ENCODE data around the gene DECR2.
"Not testable (repeated sequence)": the region's sequence is repeated elsewhere in the genome, so short reads cannot be mapped to it uniquely, and the experiment has no call there.

Gene DECR2

GRCh38 chr16:400061-400591 lies 1.6 kb upstream of the DECR2 start:
- no peak for ATAC-seq
- DNase-seq: no peak

- ATAC-seq (no peak), DNase-seq (no peak)
Measured at GRCh38 chr16:404971-405486, 3.3 kb downstream of the DECR2 start.

DNA sequence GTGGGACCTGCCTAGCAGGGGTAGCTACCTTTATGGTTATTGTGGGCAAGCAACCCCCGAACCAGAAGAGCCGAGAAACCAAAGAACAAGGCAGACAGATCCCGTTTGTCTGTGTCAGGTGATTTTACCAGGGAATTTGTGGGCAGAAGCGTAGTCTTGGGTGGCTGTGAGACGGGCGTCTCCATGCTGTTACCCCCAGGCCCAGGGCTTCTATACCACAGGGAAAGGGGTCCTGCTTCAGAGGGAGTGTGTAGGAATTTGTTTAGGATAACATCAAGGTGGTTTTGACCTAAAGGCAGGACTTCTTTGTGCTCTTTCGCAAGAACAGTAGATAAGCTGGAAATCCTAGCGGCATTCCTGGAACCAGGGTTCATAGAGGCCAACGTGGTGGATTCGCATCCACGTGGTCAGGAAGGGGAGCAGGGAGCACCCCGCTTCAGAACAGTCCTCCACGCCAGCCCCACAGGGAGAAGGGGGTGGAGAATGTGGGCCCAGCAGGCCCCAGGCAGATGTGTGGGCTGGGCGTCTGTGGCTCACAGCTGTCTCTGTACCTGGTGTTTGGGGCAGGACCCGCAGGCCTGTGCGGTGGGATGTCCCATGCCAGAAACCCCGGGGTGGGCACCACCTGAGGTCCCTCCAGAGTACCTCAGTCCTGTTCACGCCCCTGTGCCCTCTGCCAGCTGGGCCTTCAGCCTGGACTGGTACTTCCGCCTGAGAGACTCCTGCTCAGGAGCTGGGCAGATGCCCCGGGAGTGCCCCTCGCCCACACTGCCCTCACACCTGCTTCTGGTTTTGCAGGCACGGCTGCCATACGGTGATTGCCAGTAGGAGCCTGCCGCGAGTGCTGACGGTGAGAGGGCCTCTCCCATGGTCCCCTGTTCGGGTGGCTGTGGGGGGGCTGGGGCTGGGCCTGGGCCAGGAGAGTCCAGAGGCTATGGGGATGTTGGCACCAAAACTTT lies 4.1 kb downstream of the DECR2 start:
- ATAC-seq: no peak
- no peak for DNase-seq

GRCh38 chr16:407253-407652 lies 5.6 kb downstream of the DECR2 start:
- DNase-seq (no peak), ATAC-seq (no peak)

DNA sequence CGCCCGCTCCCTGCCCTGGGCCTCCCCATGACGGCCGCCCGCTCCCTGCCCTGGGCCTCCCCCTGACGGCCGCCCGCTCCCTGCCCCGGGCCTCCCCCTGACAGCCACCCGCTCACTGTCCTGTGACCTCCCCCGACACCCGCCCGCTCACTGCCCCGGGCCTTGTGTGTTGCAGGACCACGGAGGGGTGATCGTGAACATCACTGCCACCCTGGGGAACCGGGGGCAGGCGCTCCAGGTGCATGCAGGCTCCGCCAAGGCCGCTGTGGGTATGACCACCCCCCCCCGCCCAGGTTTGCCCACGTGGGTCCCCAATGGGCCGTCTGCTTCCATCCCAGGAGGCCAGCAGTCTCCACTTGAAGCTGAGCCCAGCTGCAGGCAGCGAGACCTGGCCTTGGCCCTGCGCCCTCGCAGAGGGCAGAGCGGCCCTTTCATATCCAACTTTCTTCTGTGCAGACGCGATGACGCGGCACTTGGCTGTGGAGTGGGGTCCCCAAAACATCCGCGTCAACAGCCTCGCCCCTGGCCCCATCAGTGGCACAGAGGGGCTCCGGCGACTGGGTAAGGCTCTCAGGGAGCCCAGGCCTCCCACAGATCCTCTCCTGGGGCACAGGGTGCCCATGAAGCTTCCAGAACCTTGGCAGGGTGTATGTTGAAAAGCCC lies 9.0 kb downstream of the DECR2 start:
- ATAC-seq: no peak
- DNase-seq: no peak

DNA sequence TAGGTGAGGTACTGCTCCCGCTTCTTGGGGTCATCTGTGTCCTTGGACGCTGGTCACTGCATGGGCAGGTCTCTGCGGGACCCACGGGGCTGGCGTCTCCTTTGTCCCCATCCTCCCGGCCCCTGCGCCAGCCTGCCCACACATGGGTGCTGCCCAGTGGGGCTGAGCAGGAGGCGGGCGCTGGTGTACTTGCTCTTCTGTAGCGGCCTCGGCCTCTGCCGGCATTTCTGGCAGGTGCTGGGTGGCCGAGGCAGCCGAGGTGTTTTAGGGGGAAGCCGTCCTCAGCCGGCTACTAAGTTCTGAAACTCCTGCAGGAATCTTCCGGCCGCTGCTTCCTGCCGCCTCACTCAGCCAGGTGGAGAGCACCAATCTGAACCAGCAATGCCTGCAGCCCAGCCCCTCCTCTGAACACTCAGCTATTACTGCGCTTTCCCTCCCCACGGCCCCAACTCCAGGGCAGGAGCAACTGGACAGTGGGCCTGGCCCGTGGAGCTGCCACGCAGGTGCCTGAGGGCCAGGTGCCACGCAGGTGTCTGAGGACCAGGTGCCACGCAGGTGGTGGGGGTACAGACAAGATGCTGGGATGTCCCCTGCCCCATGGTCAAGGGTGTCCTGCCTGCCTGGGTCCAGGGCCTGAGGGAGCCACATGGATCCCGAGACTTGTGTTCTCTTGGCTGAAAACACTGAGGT lies 10.0 kb downstream of the DECR2 start:
- DNase-seq (no peak), ATAC-seq (no peak)

DNA sequence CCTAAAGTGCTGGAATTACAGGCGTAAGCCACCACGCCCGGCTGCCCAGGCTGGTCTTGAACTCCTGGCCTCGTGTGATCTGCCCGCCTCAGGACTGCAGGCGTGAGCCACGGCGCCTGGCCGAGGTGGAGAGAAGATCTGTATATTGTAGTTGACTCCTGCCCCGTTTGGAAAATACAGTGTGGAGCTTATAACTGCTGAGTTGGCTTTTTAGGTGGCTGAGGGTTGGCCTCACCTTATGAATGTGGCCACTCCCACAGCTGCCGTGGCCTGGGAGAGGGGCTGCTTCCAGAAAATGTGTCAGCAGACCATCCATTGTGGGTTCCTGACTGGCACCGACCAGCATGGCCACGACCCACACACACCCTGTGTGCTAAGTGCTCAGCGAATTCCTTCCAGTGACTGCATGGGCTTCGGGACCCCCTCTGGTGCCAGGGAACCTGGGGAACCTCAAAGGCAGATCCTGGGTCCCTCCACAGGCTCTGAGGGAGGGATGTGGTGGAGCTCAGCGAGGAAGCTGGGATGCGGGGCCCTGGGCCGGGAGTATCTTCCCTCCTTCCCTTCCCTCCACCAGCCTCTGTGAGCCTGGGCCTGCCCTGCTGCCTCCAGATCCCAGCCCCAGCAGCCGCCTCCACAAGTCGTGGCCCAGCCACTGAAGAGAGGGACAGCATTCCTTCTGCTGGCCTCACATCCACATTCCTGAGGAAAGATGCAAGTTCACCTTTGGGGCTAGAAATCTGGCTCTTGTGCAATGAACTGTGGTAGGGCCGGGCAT lies 12.9 kb downstream of the DECR2 start:
- no peak for ATAC-seq

GRCh38 chr16:415170-415498 lies 13.4 kb downstream of the DECR2 start:
- DNase-seq, ATAC-seq: not testable (repeated sequence)

More for the DNA sequence above, 12.9 kb downstream of the DECR2 start:
- DNase-seq: no peak

- not testable (repeated sequence) for ATAC-seq, DNase-seq
Measured at GRCh38 chr16:422179-422578, 20.5 kb downstream of the DECR2 start.

DNA sequence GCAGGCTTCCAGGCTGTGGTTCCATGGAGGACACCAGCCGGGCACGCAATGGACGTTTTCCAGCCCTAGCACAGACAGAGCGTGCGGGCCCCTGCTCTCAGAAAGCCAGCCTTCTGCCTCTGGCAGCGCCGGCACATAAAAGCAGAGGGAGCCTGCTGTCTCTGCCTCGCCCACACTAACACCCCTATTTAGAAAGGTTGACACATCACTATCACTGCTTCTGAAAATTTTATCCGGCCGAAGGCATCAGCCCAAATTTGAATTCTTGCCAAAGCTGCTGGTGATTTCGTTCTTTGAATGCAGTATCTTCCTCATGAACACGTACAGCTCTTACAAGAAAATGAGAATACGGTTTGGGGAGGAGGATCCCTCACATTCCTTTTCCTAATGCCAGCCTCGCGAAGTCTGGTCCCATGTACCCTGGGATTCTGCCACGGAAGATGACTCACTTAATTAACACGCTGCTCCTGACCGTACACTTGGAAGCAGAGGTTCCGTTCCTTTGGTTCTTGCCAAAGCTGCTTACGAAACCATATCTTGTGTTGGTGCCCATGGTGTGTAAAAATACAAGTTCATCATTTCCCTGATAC lies 22.4 kb downstream of the DECR2 start:
- DNase-seq (no peak), ATAC-seq (no peak)

- ATAC-seq: no peak
Measured at GRCh38 chr16:424623-425081, 23.0 kb downstream of the DECR2 start.

DNA sequence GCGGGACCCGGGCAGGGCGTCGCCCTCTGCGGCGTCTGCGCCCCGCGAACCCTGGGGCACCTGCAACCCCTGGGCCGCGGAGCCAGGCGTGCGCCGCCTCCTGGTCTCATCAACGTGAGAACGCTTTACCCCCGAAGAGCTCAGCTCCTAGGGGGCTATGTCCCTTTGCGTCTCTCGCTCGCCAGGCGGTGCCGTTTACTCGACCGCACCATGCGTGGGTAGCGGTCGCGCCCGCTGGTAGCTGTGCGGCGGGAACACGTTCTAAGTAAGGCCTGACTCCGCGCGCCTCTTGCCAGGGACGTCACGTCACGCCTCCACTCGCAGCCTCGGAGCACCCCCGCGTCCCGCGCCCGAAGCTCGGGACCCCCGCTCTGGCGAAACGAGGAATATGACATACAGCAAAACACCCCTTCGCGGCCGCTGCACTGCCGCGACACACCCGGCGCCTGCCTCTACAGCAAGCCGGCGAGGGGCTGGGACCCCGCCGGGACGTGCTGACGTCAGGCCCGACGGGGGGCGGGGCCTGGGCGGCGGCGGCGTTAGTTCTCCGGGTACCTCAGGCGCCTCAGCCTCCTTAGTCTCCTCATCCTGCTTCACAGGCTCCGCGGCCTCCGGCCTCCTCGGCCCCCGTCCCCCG lies 23.5 kb downstream of the DECR2 start, which contains the start of gene RAB11FIP3:
RAB11FIP3 (plus strand) TSS at position 568 of the 637 bp plus-strand sequence. CDS start 358 bp downstream, outside the sequence.
- peak; percentile 94 for ATAC-seq

More at GRCh38 chr16:424623-425081, 23.0 kb downstream of the DECR2 start:
- no peak for DNase-seq

GRCh38 chr16:425740-426114 lies 24.0 kb downstream of the DECR2 start:
- ATAC-seq: peak; percentile 68
- peak; percentile 58 for DNase-seq

More for the DNA sequence above, 23.5 kb downstream of the DECR2 start, which contains the start of gene RAB11FIP3:
- DNase-seq: peak; percentile 89

- ATAC-seq (no peak), DNase-seq (peak; percentile 24)
Measured at GRCh38 chr16:426115-426905, 24.6 kb downstream of the DECR2 start.

DNA sequence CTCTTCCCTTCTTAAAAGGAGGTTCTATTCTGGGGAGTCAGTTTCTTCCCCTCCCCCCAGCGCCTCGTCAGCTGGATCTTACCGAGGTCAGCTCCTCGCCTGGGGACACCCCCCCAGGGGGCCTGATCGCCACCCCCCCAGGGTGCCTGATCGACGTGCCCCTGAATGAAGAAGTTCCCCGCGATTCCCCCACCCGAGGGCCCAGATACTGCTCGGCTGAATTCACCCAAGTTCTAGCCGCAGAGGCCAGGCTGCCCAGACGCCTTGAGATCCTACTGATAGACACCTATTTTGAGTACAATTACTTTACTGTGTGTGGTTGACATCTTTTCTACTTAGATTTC lies 25.2 kb downstream of the DECR2 start:
- ATAC-seq (no peak), DNase-seq (no peak)

GRCh38 chr16:427250-427649 lies 25.6 kb downstream of the DECR2 start:
- DNase-seq: no peak
- ATAC-seq: no peak

GRCh38 chr16:430904-431303 lies 29.2 kb downstream of the DECR2 start:
- ATAC-seq: no peak
- no peak for DNase-seq

GRCh38 chr16:440627-441026 lies 38.9 kb downstream of the DECR2 start:
- ATAC-seq: no peak
- DNase-seq: no peak

DNA sequence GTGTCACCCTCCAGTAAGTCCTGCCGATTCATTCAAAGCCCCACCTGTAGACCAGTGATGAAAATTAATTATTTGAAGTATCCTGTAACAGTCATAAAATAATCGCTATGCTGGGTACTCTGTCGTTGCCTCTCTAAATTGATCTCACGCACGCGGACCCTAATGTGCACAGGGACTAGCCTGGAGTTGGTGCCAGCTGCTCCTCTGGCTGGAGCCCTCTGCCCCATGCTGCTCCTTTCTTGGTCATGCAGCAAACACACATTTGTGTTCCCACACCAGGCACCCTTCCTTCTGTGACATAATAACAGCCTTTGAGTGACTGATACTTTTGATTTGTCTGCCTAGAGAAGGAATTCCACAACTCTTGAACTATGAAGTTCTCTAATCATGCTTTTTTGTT lies 39.8 kb downstream of the DECR2 start:
- ATAC-seq (no peak), DNase-seq (no peak)

DNA sequence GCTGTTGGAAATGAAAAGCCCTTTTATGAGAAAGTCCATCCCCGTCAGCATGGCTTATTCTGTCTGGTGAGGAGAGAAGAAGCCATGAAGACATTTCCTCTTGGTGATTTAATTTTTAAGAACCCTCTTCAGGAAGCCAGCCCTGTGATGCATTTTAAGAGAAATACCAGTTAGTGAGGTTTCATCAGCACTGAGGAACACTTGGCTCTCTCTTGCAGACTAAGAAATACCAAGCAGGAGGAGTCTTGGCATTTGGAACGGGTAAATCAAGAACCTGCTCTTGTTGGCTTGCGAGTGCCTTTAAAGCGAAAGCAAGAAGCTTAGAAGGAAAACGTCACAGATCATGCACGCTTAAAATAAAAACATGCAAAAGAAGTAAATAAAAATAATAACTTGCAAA lies 41.3 kb downstream of the DECR2 start:
- DNase-seq: no peak
- ATAC-seq: no peak

Data from stimulated activated naive CD8-positive, alpha-beta T cell treated with anti-CD3 and anti-CD28 coated beads, Interleukin-15, Interleukin-2, amounts not matched to agents 100 U/mL and 50 U/mL, for 24 hours (primary cell).